EL (cell line): ENCODE results near the gene AIP.
"Not testable (repeated sequence)": the region's sequence is repeated elsewhere in the genome, so short reads cannot be mapped to it uniquely, and the experiment has no call there.

Experiments used
- DNase-seq: peaks from one replicate; pipeline ENCODE4 v3.0.0-alpha.2; 2016

AIP gene

DNA sequence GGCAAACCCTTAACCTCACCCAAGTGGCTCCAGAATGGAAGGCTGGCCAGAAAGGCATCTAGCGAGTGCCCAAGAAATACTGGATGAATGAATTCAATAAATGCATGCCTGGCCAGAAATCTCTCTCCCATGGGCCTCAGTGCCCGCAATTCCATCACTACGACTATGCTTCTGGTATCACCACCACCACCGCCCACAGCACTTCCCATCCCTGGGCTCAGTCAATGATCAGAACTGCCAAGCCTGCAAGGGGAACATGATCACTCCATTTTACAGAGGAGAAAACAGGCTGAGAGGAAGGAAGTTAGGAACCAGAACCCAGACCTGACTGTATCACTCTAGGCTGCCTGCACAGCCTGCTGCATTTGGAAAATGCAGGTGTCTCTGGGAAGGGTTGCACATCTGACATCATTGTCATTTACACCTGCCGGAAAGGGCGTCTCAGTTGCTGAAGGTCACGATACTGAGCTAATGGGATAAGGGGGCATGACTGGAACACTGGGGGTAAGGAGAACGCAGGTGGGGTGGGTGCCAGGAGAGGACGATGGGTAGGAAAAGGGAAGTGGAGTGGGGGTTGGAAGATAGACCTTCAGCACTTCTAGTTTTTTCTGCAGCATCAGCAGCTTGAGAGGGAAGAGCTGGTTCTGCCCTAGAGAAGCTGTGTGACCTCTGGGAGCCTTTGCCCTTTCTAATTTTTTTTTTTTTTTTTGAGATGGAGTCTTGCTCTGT, 33.5 kb upstream of the AIP start:
- no peak for DNase-seq

DNA sequence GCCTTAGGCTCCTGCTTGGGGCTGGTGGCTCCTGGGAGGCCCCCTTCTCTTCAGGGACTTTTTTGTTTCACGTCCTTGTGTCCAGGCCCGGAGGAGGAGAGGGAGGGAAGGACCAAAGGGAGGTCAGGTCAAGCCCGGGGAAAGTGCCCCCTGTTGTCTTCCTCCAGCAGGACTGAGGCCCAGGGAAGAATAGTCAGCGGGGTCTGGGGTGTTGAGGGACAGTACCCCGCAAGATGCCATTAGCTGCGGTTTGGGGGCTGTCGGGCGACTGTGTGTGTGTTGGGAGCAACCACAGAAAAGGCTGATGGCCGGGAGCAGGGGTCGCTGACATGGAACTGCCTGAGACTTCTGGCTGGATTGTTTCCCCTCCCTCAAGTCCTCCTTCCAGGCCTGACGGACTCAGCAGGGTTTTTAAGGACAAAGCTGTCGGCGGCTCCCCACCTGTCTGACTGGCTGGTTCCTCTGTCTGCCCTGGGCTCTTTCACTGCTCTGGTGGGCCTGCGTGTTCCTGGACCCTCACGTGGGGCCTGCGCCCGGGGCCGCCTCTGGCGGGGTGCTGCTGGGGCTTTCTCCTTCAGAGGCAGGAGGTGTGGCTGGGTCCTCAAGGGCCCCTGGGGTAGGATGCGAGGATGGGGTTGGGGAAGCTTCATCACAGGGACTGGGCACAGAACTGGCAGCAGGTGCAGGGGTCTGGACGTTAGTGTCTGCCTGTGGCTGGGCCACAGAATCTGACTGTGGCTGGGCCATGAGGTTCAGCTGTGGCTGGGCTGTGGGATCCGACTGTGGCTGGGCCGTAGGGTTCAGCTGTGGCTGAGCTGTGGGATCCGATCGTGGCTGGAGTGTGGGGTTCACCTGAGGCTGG, 31.8 kb upstream of the AIP start:
- no peak for DNase-seq

DNA sequence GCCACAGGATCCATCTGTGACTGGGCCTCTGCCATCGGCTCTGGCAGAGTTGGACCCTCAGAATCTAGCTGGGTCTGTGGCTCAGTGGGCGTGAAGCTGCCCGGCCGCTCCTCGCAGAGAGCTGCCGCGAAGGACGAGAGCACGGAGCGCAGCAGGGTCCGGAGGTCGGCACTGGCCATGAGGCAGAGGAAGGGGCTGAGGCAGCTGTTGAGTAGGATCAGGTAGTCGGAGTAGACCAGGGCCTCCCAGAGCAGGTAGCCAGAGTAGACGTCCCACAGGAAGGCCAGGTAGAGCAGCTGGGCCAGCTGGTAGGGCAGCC, 31.2 kb upstream of the AIP start:
- no peak for DNase-seq

DNA sequence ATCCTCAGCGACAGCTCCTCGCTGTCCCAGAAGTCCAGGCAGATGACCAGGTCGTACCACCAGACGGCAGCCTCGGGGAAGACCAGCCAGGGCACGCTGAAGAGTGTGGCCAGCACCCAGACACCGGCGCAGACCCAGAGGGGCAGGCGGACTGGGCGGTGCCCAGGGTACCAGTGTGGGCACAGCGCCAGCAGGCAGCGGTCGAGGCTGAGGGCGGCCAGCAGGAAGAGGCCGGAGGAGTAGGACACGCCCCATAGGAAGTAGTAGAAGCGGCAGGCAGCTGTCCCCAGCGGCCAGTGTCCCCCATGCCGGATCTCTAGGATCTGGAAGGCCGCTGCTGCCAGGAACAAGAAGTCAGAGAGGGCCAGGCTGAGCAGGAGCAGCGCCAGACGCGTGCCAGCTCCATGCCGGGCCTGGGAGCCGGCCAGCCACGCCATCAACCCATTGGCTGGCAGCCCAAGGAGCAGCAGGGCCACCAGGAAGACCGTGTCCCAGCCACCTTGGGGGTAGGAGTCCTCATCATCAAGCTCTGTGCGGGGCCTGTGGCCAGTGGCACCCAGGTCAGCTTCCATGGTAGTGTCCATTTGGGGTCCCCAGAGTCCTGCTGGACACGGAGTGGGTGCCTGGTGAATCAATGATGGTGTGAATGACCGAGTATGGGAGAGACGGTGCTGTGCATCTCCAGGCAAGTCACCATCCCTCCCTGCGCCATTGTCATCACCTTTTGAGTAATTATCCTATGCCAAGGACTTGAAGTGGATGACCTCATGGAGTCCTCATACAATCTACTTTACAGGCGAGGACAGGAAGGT, 30.5 kb upstream of the AIP start, which contains the start of gene GPR152:
Gene GPR152, minus strand, starts transcription at position 589 of the 812 bp plus-strand sequence. Its CDS starts 5 bp downstream, at position 584.
- DNase-seq, result no peak

DNA sequence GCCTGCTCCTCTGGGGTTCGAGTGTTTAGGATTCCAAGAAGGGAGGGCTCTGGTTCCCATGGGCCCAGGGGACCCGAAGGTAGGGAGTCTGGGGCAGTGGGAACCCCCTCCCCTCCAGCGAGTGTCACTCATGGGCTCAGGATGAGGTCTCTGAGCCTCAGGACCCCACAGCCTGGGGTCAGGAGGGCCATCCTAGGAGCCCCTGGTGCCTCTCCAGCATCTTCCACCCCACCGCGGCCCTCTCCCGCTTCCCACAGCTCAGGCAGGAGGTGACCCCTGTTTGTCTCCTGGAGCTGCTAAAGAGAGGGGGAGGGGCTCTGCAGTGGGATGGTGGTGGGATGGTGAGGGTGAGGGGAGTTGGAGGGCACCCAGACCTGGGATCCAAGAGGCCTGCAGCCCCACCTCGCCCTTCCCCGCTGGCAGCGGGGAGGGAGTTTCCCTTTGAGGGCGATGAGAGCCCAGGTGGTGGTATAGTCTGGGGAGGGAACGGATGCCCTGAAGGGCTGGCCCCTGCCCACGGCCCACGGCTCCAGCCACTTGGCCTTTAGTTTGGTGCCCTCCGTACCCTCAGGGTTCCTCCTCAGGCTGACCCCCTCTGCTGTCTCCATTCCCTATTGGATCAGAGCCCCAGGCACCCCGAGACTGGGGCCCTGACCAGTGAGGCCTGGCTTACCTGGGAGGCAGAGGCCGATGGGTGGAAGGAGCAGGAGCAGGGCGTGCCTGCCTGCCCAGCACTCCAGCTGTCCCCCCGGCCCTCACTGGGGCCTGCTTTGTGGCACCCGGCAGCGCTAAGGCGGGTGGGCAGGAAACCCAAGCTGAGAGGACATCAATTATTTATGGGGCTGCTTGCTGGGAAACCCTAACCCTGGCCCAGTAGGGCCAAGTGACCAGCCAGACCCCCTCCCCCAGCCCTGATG, 28.8 kb upstream of the AIP start:
- DNase-seq, result no peak

DNA sequence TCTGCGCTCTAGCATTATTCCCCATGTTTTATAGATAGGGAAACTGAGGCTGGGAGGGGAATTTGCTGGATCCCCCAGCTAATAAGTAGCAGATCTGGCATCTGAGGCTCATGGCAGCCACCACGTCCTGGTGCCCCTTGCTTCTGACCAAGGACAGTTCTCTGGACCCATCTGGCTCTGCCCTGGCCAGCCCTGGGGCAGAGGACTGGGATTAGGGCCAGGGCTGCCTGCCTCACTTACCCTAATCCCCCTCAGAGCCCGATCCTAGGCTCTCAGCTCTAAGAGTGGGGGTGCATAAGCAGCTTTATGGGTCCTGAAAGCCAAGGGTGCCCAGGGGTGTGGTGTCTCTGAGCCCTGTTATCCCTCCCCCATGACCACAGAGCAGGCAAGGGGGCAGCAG, 27.8 kb upstream of the AIP start, which contains the start of gene CABP4:
Gene CABP4, plus strand, starts transcription at position 301 of the 400 bp plus-strand sequence. Its CDS starts 70 bp downstream, at position 371.
- DNase-seq, result no peak

DNA sequence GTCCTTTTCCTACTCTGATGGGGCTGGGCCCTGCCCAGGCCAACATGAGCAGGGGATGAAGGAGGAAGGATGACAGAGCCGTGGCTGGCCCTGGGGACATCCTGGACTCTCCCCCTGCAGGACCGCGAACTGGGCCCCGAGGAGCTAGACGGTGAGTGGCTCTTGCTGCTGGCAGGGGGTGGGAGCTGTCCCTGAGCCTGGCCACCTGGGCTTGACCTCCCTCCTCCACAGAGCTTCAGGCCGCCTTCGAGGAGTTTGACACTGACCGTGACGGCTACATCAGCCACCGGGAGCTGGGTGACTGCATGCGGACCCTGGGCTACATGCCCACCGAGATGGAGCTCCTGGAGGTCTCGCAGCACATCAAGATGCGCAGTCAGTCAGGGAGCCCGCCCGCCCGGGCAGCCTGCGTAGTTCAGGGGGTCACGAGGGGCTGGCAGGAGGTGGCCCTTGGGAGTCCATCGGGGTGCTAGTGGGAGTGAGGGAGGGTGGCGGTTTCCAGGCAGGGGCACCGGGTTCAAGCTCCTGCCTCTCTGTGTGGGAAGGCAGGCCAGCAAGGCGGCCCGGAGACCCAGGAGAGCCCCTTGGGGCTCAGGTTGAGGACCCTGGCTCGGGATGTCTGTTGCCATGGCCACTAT, 26.6 kb upstream of the AIP start:
- no peak for DNase-seq

DNA sequence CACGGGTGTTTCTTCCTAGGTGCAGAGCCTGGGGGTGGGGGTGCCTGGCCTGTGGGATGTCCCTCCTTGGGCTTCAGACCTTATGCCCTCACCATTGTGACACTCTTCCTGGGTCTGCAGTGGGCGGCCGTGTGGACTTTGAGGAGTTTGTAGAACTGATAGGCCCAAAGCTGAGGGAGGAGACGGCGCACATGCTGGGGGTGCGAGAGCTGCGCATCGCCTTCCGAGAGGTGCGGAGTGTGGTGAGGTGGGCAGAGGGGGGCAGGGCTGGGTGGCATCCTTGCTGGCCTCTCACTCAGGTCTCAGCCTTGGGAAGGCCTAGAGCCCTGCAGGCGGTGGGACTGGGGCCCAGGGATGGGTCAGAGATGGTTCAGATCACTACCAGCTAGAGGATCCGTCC, 25.4 kb upstream of the AIP start:
- no peak for DNase-seq

DNA sequence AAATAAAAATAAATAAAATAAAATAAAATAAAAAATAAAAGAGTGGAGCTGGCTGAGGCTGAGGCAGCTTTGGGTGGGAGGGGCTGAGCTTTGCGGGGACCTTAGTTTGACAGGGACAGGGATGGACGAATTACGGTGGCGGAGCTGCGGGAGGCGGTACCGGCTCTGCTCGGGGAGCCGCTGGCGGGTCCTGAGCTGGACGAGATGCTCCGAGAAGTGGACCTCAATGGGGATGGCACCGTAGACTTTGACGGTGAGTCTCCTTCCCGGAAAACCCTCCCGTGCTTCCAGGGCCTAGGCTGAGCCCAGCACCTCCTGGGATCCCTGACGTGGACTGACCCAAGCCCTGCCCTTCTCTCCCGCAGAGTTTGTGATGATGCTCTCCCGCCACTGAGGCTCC, 24.6 kb upstream of the AIP start:
- DNase-seq, result no peak

DNA sequence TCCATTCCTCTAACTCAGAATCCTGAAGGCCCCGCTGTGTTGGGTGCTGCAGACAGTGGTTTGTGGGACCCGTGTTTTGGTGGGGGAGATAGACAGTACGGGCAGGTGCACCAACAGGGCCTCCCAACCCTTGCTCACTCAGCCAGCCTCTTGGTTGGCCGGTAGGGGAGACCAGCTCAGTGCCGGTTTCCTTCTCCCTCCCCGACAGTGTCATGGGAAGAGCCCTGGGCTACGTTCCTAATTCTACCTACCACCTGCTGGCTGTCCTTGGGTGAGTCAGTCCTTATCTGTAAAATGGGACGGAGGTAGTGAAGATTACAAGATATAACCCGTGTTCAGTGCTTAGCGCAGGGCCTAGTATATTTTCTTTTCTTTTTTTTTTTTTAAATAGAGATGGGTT, 19.6 kb upstream of the AIP start:
- DNase-seq, result no peak

DNA sequence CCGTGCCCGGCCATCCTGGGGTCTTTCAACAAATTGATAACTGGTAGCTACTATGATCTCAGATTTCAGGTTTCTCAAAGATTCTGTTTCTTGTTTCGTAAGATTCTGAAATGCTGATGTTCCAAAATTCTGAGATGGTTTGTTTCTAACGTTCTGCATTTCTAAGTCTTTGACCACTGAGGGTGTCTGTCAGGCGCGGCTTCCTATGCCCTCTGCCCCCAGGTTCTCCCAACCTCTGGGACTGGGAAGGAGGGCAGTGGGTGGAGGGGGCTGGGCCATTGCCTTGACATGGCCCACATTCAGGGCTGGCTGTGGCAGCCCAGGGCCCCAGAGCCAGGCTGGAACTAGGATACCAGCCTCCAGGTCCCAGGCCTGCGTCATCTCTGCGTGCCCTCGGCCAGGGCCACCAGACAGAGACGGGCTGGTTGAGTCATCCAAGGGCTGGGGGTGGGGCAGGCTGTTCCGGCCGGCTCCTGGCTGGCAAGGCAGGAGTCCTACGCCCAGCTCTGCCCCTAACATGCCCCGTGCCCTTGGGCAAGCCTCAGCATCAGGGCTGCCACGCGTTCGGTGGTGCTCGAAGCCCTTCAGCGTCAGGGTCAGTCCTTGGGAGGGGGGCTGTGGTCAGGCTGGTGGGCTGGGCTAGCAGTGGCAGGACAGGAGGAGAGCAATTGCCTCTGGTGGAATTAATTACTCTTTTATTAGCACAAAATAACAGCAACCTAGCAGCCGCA, 19.0 kb upstream of the AIP start:
- DNase-seq, result no peak

DNA sequence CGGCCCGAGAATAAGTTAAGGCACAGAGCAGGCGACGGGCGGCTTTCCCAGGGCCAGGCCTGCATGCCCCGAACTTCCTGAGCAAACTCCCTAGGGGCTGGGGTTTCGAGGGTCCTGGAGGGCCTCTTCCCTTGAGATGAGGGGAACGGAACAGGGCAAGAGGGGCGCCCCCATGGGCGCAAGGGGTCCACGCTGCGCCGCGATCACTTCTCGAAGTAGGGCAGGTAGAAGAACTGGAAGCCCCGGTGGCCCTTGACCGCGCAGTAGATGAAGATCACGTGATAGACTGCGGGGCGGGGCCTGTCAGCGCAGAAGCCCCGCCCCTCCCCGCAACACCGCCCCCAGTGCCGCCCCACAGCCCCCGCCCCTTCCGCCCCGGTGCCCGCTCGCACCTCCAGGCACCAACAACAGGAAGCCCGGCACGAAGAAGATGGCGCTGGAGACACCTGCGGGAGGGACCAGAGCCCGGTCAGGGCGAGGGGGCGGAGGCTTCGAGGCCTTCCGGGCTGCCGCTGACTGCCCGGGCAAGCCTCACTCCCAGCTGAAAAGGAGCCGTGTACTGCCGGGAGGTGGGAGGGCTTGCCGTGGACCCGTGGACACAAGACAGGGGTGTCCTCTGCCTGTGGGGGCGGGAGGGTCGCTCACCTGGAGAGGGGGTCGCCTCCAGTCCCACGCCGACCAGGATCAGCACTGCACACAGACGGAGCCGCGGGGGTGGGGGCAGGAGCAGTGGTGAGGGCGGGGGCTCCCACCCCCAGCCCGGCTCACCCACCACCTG, 18.2 kb upstream of the AIP start:
- DNase-seq, result peak; percentile 60

DNA sequence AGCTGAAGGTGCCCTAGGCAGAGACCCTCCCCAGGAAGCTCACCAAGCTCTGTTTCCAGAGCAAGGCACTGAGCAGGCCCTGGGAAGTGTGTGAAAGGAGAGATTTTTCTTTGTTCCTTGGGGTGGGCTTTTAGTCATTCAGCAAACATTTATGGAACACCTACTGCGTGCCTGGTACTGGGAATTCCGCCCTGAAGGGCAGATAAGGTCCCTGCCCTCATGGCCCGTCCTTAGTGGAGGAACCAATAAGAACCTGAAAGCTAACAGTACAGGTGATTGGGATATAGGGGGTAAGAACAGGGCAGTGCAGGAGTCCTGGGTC, 17.7 kb upstream of the AIP start:
- DNase-seq, result no peak

DNA sequence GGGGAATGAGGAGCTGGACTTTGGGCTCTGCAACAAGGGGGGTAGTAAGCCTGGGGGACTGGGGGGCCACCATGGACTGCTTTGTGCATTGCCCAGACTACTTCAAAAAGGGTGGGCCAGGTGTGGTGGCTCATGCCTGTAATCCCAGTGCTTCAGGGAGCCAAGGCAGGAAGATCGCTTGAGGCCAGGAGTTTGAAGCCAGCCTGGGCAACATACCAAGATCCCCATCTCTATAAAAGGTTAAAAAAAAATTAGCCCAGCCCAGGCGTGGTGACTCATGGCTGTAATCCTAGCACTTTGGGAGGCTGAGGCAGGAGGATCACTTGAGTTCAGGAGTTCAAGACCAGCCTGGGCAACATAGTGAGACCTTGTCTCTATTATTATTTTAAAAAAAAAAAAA, 17.3 kb upstream of the AIP start:
- DNase-seq, result not testable (repeated sequence)

DNA sequence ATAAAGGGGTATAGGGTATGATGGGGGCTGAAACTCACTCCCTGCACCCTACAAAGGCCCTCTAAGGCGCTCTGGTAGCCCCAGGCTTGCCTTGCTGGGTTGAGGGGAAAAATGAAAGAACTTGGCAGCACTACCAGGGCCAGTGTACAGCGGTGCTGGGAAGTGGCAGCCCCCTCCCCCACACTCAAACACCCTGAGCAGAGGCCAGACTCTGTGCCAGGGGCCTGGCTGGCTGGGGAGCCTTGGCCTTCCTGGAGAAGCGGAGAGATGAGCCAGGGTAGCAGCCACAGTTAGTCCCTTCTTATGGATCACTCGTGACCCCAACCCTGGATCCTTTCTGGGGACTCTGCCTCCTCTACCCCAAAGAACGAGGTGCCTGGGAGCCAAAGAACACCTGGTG, 16.5 kb upstream of the AIP start:
- DNase-seq, result no peak

DNA sequence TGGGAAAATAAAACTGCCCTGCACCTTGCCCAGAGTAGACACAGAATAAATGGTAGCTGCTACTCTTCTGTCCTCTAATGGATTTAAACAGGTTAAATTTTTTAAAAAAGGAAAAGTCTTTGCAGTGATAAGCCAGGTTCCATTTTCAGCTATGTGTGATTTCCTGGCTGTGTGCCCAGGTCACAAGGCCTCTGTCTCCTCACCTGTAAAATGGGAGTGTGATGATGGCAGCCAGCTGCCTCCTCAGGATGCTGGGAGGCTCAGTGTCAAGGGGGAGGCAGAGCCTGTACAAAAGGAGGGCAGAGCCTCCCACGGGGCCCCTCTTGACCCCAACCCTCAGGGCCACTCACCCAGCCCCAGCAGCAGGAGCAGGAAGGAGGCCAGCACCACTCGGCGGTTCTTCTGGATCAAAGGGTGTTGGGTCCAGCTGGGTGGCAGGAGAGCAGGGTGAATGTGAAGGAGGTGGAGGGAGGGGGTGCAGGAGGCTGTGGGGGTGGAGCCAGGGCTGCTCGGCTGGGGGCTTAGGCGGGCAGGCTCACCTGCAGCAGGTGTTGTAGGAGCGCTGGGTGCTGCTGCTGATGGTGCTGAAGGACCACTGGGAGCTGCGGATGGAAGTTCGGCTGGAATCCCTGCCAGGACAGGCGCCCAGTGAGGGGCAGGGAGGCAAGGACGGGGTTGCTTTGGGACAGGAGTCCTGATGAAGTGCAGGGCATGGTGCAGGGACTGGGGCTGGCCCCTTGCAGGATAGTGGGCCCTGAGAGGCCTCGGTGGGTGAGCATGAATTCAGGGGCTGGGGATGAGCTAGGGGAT, 15.7 kb upstream of the AIP start:
- no peak for DNase-seq

DNA sequence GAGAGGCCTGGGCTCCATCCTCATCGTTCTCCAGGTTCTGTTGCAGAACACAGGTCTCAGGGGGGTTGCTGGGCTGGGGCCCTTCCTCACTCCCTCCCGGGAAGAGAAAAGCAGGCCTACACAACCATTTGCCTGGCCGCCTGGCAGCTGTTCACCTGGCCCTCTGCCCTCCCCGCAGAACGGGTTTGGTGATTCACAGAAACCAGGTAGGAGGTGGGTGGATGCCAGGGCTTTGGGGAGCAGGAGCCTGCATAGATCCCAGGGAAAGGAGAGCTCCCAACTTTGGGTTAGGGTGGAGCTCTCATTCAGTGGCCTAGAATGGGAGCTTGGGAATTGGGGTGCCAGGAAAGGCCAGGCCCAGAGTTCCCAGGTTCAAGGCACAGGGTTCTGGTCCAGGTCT, 14.8 kb upstream of the AIP start:
- DNase-seq, result no peak

DNA sequence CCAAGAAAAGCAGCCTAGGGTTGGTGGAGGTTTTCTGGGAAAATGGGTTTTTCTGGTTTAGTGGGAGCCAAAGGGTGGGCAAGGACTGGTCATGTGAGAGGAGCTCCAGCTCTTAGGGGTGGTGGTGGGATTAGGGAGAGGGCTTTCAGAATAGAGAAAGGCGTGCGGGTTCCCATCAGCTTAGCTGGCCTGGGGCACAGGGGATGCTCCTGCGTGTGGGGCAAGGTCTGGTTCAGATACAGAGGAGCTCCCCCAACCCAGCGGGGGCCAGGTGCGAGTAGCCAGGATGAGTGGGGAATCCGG, 14.4 kb upstream of the AIP start:
- DNase-seq, result no peak

DNA sequence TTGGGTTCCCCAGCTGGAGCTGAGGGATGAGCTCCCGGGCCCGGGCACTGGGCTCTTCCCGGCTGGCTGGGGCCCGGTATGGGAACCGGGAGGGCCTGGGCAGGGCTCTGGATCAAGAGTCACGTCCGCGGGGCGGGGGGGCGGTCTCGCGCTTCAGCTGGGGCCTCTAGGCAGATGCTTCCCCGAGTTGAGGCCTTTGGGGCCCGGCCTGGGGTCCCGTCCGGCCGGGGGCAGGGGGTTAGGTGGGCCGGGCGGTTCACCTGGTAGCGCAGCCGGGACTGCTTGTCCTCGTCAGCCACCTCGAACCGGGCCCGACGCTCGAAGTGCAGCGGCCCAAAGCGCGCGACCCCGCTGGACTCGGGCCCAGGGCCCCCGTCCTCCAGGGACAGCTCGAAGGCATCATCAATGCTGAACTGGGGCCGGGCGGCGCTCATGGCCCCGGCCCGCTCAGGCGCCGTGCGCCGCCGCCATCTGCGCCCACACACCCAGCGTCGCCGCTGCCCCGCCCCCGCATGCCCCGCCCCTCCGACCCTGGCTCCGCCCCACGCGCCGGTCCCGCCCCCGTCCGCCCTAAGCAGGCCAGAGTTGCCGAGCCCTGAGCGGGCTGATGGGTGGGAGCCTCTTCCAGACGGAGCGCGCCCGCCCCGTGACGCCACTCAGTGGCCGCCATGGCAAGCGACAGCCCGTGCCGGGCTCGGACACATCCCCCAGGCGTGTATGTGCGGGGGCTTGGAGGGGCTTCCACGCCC, 13.9 kb upstream of the AIP start, which contains the start of gene TMEM134:
Gene TMEM134, minus strand, starts transcription at position 493 of the 749 bp plus-strand sequence. Its CDS starts 59 bp downstream, at position 434.
- peak; percentile 90 for DNase-seq
